Muscle of leg (tissue), 11 donors: ENCODE results near the gene OPN4. TPM values are rescaled to one million over a fixed set of nuclear protein-coding genes. Genes with fewer than 3 reads are reported as not detected.
"Not testable (repeated sequence)": the region's sequence is repeated elsewhere in the genome, so short reads cannot be mapped to it uniquely, and the experiment has no call there.

ENCODE experiments used
- DNase-seq: peaks from one replicate; pipeline ENCODE4 v3.0.0; 2013
- H3K27ac ChIP-seq: one replicate; pipeline ENCODE4 v1.5.1; 2013; ENCODE audit warnings: mild to moderate bottlenecking, low read length, control low read depth
- H3K27me3 ChIP-seq: one replicate; pipeline ENCODE4 v1.6.1; 2013; ENCODE audit warnings: low read length; ENCODE audit not compliant: control insufficient read depth, insufficient read depth
- H3K36me3 ChIP-seq: one replicate; pipeline ENCODE4 v1.6.1; 2013; ENCODE audit warnings: low read length; ENCODE audit not compliant: control insufficient read depth, insufficient read depth
- H3K4me1 ChIP-seq: one replicate; pipeline ENCODE4 v1.6.1; 2013; ENCODE audit warnings: low read length; ENCODE audit not compliant: control insufficient read depth, insufficient read depth
- H3K4me3 ChIP-seq: one replicate; pipeline ENCODE4 v1.5.1; 2013; ENCODE audit warnings: low read length, control low read depth
- H3K9me3 ChIP-seq: replicated peaks from 2 replicates; pipeline ENCODE4 v1.6.1; 2013; ENCODE audit warnings: low read depth, low read length; ENCODE audit not compliant: control insufficient read depth
- WGBS: methylation state at CpG from one replicate; pipeline ENCODE4 v1.1.5; 2013; ENCODE audit warnings: missing lambda C conversion rate; ENCODE audit not compliant: insufficient coverage; 5-methylcytosine and 5-hydroxymethylcytosine counted together
- polyA plus RNA-seq, 8 donors: library from polyadenylated mRNA; unstranded; fragments of 120-200 nt; gene quantifications; one replicate each; pipeline versions ENCODE4 v1.2.1 to v1.2.3, GENCODE V29; 2013; ENCODE audit warnings: inconsistent platforms in 1 of 8, low replicate concordance in 1 of 8; ENCODE audit not compliant: insufficient read length in 8 of 8, insufficient read depth in 1 of 8
- total RNA-seq: library from RNA; stranded (reverse); fragments of 120-200 nt; gene quantifications from one replicate; pipeline ENCODE4 v1.2.4, GENCODE V29; 2013

The OPN4 gene
- total and polyA plus RNA-seq, 9 donors = 0.04 to 2.8 (median 1.5) TPM

- DNase-seq = peak; percentile 33
- Histone ChIP-seq H3K36me3 (no peaks in the 10 kb centered on the region), H3K27ac (no peak overlapping the region), H3K4me1 (peaks cover 8% of the 10 kb centered on the region), H3K9me3 (no peaks in the 10 kb centered on the region), H3K27me3 (peaks cover 27% of the 10 kb centered on the region), H3K4me3 (peak overlapping the region; percentile 39)
- 3% methylated on average over 49 of the region's 49 CpGs for WGBS
These were observed 22.1 kb upstream of the OPN4 start for GRCh38 chr10:86632009-86632800.

GRCh38 chr10:86632951-86633350 is 21.4 kb upstream of the OPN4 start:
- DNase-seq = no peak
- WGBS = 37% methylated on average over 2 of the region's 5 CpGs
- H3K27ac ChIP-seq = no peak overlapping the region
- H3K9me3 ChIP-seq = no peaks in the 10 kb centered on the region
- peaks cover 27% of the 10 kb centered on the region for H3K27me3 ChIP-seq
- H3K36me3 ChIP-seq = no peaks in the 10 kb centered on the region
- H3K4me3 ChIP-seq = no peak overlapping the region
- H3K4me1 ChIP-seq = peaks cover 8% of the 10 kb centered on the region

GRCh38 chr10:86635402-86635801 is 18.9 kb upstream of the OPN4 start:
- H3K4me1 ChIP-seq = peaks cover 5% of the 10 kb centered on the region
- no peaks in the 10 kb centered on the region for H3K9me3 ChIP-seq
- peaks cover 27% of the 10 kb centered on the region for H3K27me3 ChIP-seq
- no peak overlapping the region for H3K4me3 ChIP-seq
- no peak overlapping the region for H3K27ac ChIP-seq
- no CpG with 5 or more reads among the region's 2 CpGs for WGBS
- DNase-seq = no peak
- H3K36me3 ChIP-seq = no peaks in the 10 kb centered on the region

GRCh38 chr10:86636311-86636710 is 18.0 kb upstream of the OPN4 start:
- Histone ChIP-seq H3K9me3 (no peaks in the 10 kb centered on the region), H3K27ac (no peak overlapping the region), H3K27me3 (peaks cover 20% of the 10 kb centered on the region), H3K4me3 (no peak overlapping the region), H3K36me3 (no peaks in the 10 kb centered on the region), H3K4me1 (peaks cover 5% of the 10 kb centered on the region)
- no CpG with 5 or more reads among the region's 2 CpGs for WGBS
- no peak for DNase-seq

GRCh38 chr10:86642021-86642420 is 12.3 kb upstream of the OPN4 start:
- no peaks in the 10 kb centered on the region for H3K9me3 ChIP-seq
- H3K27ac ChIP-seq = no peak overlapping the region
- H3K4me3 ChIP-seq = no peak overlapping the region
- peaks cover 21% of the 10 kb centered on the region for H3K4me1 ChIP-seq
- no peaks in the 10 kb centered on the region for H3K36me3 ChIP-seq
- H3K27me3 ChIP-seq = no peaks in the 10 kb centered on the region
- DNase-seq = peak; percentile 50

- H3K27ac ChIP-seq = no peak overlapping the region
These were observed 11.8 kb upstream of the OPN4 start for GRCh38 chr10:86642499-86642898.

GRCh38 chr10:86644152-86644793 is 10.1 kb upstream of the OPN4 start:
- Histone ChIP-seq H3K27me3 (no peaks in the 10 kb centered on the region), H3K4me3 (no peak overlapping the region), H3K27ac (no peak overlapping the region), H3K4me1 (peaks cover 38% of the 10 kb centered on the region), H3K9me3 (no peaks in the 10 kb centered on the region), H3K36me3 (no peaks in the 10 kb centered on the region)
- WGBS = 47% methylated on average over 4 of the region's 5 CpGs
- peak; percentile 28 for DNase-seq

More at GRCh38 chr10:86642499-86642898, 11.8 kb upstream of the OPN4 start:
- peak; percentile 17 for DNase-seq
- Histone ChIP-seq H3K27me3 (no peaks in the 10 kb centered on the region), H3K36me3 (no peaks in the 10 kb centered on the region), H3K4me3 (no peak overlapping the region), H3K4me1 (peaks cover 23% of the 10 kb centered on the region), H3K9me3 (no peaks in the 10 kb centered on the region)
- WGBS = 67% methylated on average over 4 of the region's 5 CpGs

- Histone ChIP-seq H3K9me3 (no peaks in the 10 kb centered on the region), H3K36me3 (no peaks in the 10 kb centered on the region), H3K27me3 (no peaks in the 10 kb centered on the region), H3K4me1 (peaks cover 44% of the 10 kb centered on the region), H3K4me3 (no peak overlapping the region), H3K27ac (no peak overlapping the region)
- WGBS = 80% methylated on average over 4 of the region's 5 CpGs
- no peak for DNase-seq
These were observed 9.4 kb upstream of the OPN4 start for GRCh38 chr10:86644794-86645445.

- H3K9me3 ChIP-seq, H3K4me3 ChIP-seq, DNase-seq, H3K27ac ChIP-seq, H3K36me3 ChIP-seq, H3K27me3 ChIP-seq: not testable (repeated sequence)
- H3K4me1 ChIP-seq = peaks cover 52% of the 10 kb centered on the region
- WGBS = 100% methylated on average over 1 of the region's 5 CpGs
These were observed 8.7 kb upstream of the OPN4 start for GRCh38 chr10:86645621-86646165.

- H3K27me3 ChIP-seq = no peaks in the 10 kb centered on the region
- H3K4me3 ChIP-seq = no peak overlapping the region
- no CpG with 5 or more reads among the region's 5 CpGs for WGBS
- peak; percentile 34 for DNase-seq
- H3K4me1 ChIP-seq = peaks cover 60% of the 10 kb centered on the region
- no peaks in the 10 kb centered on the region for H3K36me3 ChIP-seq
- no peaks in the 10 kb centered on the region for H3K9me3 ChIP-seq
- no peak overlapping the region for H3K27ac ChIP-seq
These were observed 7.8 kb upstream of the OPN4 start for GRCh38 chr10:86646532-86646931.
